NT2/D1 (cell line): Measurements from ENCODE around the gene COMMD10.

Experiments used
- SUZ12 ChIP-seq: IDR thresholded peaks from 2 replicates; pipeline ENCODE4 v1.6.1; 2011; ENCODE audit not compliant: insufficient read length, insufficient read depth; ENCODE audit errors: extremely low read depth
- YY1 ChIP-seq: IDR thresholded peaks from 2 replicates; pipeline ENCODE4 v1.6.1; 2011; ENCODE audit not compliant: insufficient read length, insufficient read depth
- ZNF274 ChIP-seq: IDR thresholded peaks from 2 replicates; pipeline ENCODE4 v1.6.1; 2011; ENCODE audit warnings: mild to moderate bottlenecking, low read depth, low read length

- no peak for TF ChIP-seq YY1
- TF ChIP-seq ZNF274, result no peak
- TF ChIP-seq SUZ12, result no peak
These were observed 536 bp upstream of the COMMD10 start for GRCh38 chr5:116084287-116084691.
